Osteocyte (in vitro differentiated cells): ENCODE results near the gene NIPBL. TPM values are rescaled to one million over a fixed set of nuclear protein-coding genes. Genes with fewer than 3 reads are reported as not detected.

Source experiments
- DNase-seq: peaks from one replicate; pipeline ENCODE4 v3.0.0; 2021; ENCODE audit warnings: mixed read lengths; ENCODE audit not compliant: unreplicated experiment; ENCODE audit errors: extremely low spot score
- H3K27ac Mint-ChIP-seq: one replicate; pipeline ENCODE4 v1.8.0; 2021; ENCODE audit warnings: mild to moderate bottlenecking, mixed read lengths; ENCODE audit not compliant: unreplicated experiment
- H3K27me3 Mint-ChIP-seq: one replicate; pipeline ENCODE4 v1.8.0; 2021; ENCODE audit warnings: mixed read lengths; ENCODE audit not compliant: unreplicated experiment
- H3K36me3 Mint-ChIP-seq: one replicate; pipeline ENCODE4 v1.8.0; 2021; ENCODE audit warnings: mixed read lengths; ENCODE audit not compliant: unreplicated experiment
- H3K4me1 Mint-ChIP-seq: one replicate; pipeline ENCODE4 v1.8.0; 2021; ENCODE audit warnings: mixed read lengths; ENCODE audit not compliant: unreplicated experiment
- H3K4me3 Mint-ChIP-seq: one replicate; pipeline ENCODE4 v1.8.0; 2021; ENCODE audit warnings: mild to moderate bottlenecking, moderate library complexity, mixed read lengths; ENCODE audit not compliant: unreplicated experiment
- H3K9me3 Mint-ChIP-seq: one replicate; pipeline ENCODE4 v1.8.0; 2021; ENCODE audit warnings: mixed read lengths; ENCODE audit not compliant: unreplicated experiment
- total RNA-seq: library from RNA; stranded (reverse); gene quantifications from 2 replicates; pipeline ENCODE4 v1.2.1, GENCODE V29; 2021
- TF ChIP-seq, protein P1 (sequence below): fragments of 200-600 bp; sonication (generic); IDR thresholded peaks from 2 replicates; pipeline ENCODE4 v1.5.0; 2021; ENCODE audit warnings: antibody characterized with exemption, mild to moderate bottlenecking, moderate library complexity

NIPBL gene
- total RNA-seq, 1 donor from 2014 or later, result 52.2 TPM

DNA sequence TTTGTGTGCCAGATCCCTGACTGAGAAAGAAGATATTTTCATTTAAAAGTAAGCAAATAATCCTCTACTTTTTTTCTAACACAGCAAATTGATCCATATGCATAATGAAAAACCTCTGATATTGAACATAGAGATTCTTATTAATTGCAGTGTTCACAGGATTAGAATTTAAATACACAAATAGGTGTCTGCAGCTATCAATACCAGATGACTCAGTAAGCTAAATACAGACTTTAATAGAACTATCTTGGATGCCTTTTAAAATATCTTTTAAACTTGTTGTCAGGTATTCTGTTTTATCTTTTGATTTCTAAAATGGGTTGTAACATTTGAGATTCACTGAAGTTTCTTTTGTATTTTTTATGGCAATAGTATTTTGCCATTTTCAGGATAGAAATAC is 43.1 kb downstream of the NIPBL start:
- H3K27ac Mint-ChIP-seq, result no peak overlapping the region
- no peaks in the 10 kb centered on the region for H3K27me3 Mint-ChIP-seq
- peaks cover 5% of the 10 kb centered on the region for H3K4me1 Mint-ChIP-seq
- H3K4me3 Mint-ChIP-seq, result no peak overlapping the region
- no peak for DNase-seq
- no peaks in the 10 kb centered on the region for H3K9me3 Mint-ChIP-seq
- no peaks in the 10 kb centered on the region for H3K36me3 Mint-ChIP-seq
- TF ChIP-seq, protein P1, sequence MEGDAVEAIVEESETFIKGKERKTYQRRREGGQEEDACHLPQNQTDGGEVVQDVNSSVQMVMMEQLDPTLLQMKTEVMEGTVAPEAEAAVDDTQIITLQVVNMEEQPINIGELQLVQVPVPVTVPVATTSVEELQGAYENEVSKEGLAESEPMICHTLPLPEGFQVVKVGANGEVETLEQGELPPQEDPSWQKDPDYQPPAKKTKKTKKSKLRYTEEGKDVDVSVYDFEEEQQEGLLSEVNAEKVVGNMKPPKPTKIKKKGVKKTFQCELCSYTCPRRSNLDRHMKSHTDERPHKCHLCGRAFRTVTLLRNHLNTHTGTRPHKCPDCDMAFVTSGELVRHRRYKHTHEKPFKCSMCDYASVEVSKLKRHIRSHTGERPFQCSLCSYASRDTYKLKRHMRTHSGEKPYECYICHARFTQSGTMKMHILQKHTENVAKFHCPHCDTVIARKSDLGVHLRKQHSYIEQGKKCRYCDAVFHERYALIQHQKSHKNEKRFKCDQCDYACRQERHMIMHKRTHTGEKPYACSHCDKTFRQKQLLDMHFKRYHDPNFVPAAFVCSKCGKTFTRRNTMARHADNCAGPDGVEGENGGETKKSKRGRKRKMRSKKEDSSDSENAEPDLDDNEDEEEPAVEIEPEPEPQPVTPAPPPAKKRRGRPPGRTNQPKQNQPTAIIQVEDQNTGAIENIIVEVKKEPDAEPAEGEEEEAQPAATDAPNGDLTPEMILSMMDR, result no peak

GRCh38 chr5:36928947-36929346 is 52.4 kb downstream of the NIPBL start:
- Mint-ChIP-seq H3K27me3 (no peaks in the 10 kb centered on the region), H3K9me3 (peaks cover 11% of the 10 kb centered on the region), H3K4me1 (peaks cover 37% of the 10 kb centered on the region), H3K4me3 (no peak overlapping the region), H3K27ac (peak overlapping the region; percentile 53), H3K36me3 (peaks cover 9% of the 10 kb centered on the region)
- TF ChIP-seq, protein P1, result no peak
- DNase-seq, result no peak

DNA sequence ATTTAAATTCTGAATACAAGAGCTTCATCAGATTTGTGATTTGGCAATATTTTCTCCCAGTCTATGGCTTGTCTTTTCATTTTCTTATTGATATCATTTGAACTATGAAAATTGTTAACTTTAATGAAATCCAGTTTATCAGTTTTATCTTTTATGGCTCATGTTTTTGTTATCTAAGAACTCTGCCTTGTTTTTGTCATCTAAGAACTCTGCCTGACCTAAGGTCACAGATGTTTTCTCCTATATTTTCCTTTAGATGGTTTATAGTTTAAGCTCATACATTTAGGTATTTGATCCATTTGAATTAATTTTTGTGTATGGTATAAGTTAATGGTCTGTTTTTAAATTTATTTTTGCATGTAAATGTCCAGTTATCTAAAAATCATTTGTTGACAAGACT is 52.9 kb downstream of the NIPBL start:
- H3K4me3 Mint-ChIP-seq, result no peak overlapping the region

DNA sequence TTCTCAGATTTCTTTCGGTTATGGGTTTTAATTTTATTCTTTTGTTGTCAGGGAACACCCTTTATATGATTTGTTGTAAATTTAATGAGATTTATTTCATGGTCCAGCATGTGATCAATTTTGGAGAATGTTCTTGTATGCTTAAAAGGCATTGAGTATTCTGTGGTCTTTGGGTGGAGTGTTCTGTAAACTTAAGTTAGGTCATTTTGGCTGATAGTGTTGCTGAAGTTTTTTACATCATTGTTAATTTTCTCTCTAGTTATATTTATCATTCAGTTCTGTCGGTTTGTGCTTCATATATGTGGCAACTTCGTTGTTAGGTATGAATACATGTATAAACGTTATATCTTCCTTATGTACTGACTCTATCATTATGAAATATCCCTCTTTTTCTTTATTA is 55.5 kb downstream of the NIPBL start:
- no peak for DNase-seq
- Mint-ChIP-seq H3K4me1 (peaks cover 43% of the 10 kb centered on the region), H3K36me3 (peaks cover 6% of the 10 kb centered on the region), H3K27ac (no peak overlapping the region), H3K27me3 (no peaks in the 10 kb centered on the region), H3K9me3 (peaks cover 11% of the 10 kb centered on the region), H3K4me3 (no peak overlapping the region)
- TF ChIP-seq, protein P1, result no peak

More for the DNA sequence above, 52.9 kb downstream of the NIPBL start:
- Mint-ChIP-seq H3K36me3 (peaks cover 9% of the 10 kb centered on the region), H3K27ac (peak overlapping the region; percentile 43), H3K9me3 (peaks cover 11% of the 10 kb centered on the region), H3K27me3 (no peaks in the 10 kb centered on the region), H3K4me1 (peaks cover 37% of the 10 kb centered on the region)
- TF ChIP-seq, protein P1, result no peak
- DNase-seq, result no peak

- TF ChIP-seq, protein P1, result no peak
- peaks cover 50% of the 10 kb centered on the region for H3K4me1 Mint-ChIP-seq
- H3K36me3 Mint-ChIP-seq, result peaks cover 6% of the 10 kb centered on the region
- no peaks in the 10 kb centered on the region for H3K27me3 Mint-ChIP-seq
- H3K4me3 Mint-ChIP-seq, result no peak overlapping the region
- peaks cover 11% of the 10 kb centered on the region for H3K9me3 Mint-ChIP-seq
- no peak overlapping the region for H3K27ac Mint-ChIP-seq
- no peak for DNase-seq
Measured at GRCh38 chr5:36932699-36933098, 56.1 kb downstream of the NIPBL start.
